Activated T-helper 2 cell treated with anti-CD3 and anti-CD28 coated beads, Interferon-gamma antibody, Interleukin-2, Interleukin-4, amounts not matched to agents 10 μg/mL and 5 μg/mL and 100 μg/mL, durations not matched to agents 14 hours and 24 hours and 36 hours (primary cell): Measurements from ENCODE around the gene HIF3A. TPM values are rescaled to one million over a fixed set of nuclear protein-coding genes. Genes with fewer than 3 reads are reported as not detected.

Experiments
- DNase-seq: peaks from one replicate; pipeline ENCODE4 v3.0.0; 2021; ENCODE audit warnings: low spot score
- H3K27ac Mint-ChIP-seq: one replicate; pipeline ENCODE4 v1.8.0; 2021; ENCODE audit warnings: mixed read lengths
- H3K27me3 Mint-ChIP-seq: one replicate; pipeline ENCODE4 v1.8.0; 2021; ENCODE audit warnings: low read depth, mixed read lengths
- H3K36me3 Mint-ChIP-seq: one replicate; pipeline ENCODE4 v1.8.0; 2021; ENCODE audit warnings: low read depth, mixed read lengths
- H3K4me1 Mint-ChIP-seq: one replicate; pipeline ENCODE4 v1.8.0; 2021; ENCODE audit warnings: low read depth, mixed read lengths
- H3K4me3 Mint-ChIP-seq: one replicate; pipeline ENCODE4 v1.8.0; 2021; ENCODE audit warnings: low read depth, mild to moderate bottlenecking, moderate library complexity, mixed read lengths
- H3K9me3 Mint-ChIP-seq: one replicate; pipeline ENCODE4 v1.8.0; 2021; ENCODE audit warnings: mixed read lengths
- intact Hi-C: fragments of 100-400 bp; cut with micrococcal nuclease; formaldehyde crosslinking; loops from one replicate; pipeline ENCODE4 v1.15.1; 2023
- total RNA-seq: library from RNA; stranded (reverse); gene quantifications from 2 replicates; pipeline ENCODE4 v1.2.3, GENCODE V29; 2022

The HIF3A gene
- total RNA-seq, 1 donor from 2014 or later, result not detected

- Mint-ChIP-seq H3K27ac (no peak overlapping the region), H3K4me3 (no peak overlapping the region), H3K4me1 (peaks cover 4% of the 10 kb centered on the region), H3K27me3 (no peaks in the 10 kb centered on the region), H3K36me3 (peaks cover 57% of the 10 kb centered on the region), H3K9me3 (no peaks in the 10 kb centered on the region)
- intact Hi-C loops, result no loop called here
- no peak for DNase-seq
Measured at GRCh38 chr19:46376241-46377153, 79.7 kb downstream of the HIF3A start.

GRCh38 chr19:46378268-46378667 is 81.4 kb downstream of the HIF3A start:
- no peak overlapping the region for H3K4me3 Mint-ChIP-seq
- no peaks in the 10 kb centered on the region for H3K9me3 Mint-ChIP-seq
- no peak overlapping the region for H3K27ac Mint-ChIP-seq
- no peaks in the 10 kb centered on the region for H3K4me1 Mint-ChIP-seq
- H3K36me3 Mint-ChIP-seq, result peaks cover 72% of the 10 kb centered on the region
- DNase-seq, result no peak
- H3K27me3 Mint-ChIP-seq, result no peaks in the 10 kb centered on the region
- intact Hi-C loops, result no loop called here

- no peaks in the 10 kb centered on the region for H3K27me3 Mint-ChIP-seq
- no peaks in the 10 kb centered on the region for H3K4me1 Mint-ChIP-seq
- H3K9me3 Mint-ChIP-seq, result no peaks in the 10 kb centered on the region
- intact Hi-C loops, result no loop called here
- no peak for DNase-seq
- H3K4me3 Mint-ChIP-seq, result no peak overlapping the region
- H3K36me3 Mint-ChIP-seq, result peaks cover 87% of the 10 kb centered on the region
- H3K27ac Mint-ChIP-seq, result no peak overlapping the region
Measured at GRCh38 chr19:46380690-46381089, 83.8 kb downstream of the HIF3A start.

- Mint-ChIP-seq H3K4me1 (no peaks in the 10 kb centered on the region), H3K9me3 (no peaks in the 10 kb centered on the region), H3K27ac (no peak overlapping the region), H3K4me3 (no peak overlapping the region), H3K27me3 (no peaks in the 10 kb centered on the region), H3K36me3 (peaks cover 85% of the 10 kb centered on the region)
- no peak for DNase-seq
- intact Hi-C loops, result no loop called here
Measured at GRCh38 chr19:46381346-46381745, 84.5 kb downstream of the HIF3A start.

- Mint-ChIP-seq H3K4me3 (no peak overlapping the region), H3K4me1 (no peaks in the 10 kb centered on the region), H3K27me3 (no peaks in the 10 kb centered on the region), H3K36me3 (peaks cover 84% of the 10 kb centered on the region), H3K9me3 (no peaks in the 10 kb centered on the region), H3K27ac (no peak overlapping the region)
- intact Hi-C loops, result no loop called here
- DNase-seq, result no peak
Measured at GRCh38 chr19:46381756-46382345, 85.0 kb downstream of the HIF3A start.

GRCh38 chr19:46383171-46383815 is 86.5 kb downstream of the HIF3A start:
- H3K27me3 Mint-ChIP-seq, result no peaks in the 10 kb centered on the region
- DNase-seq, result no peak
- intact Hi-C loops, result no loop called here
- no peaks in the 10 kb centered on the region for H3K9me3 Mint-ChIP-seq
- H3K27ac Mint-ChIP-seq, result no peak overlapping the region
- H3K4me3 Mint-ChIP-seq, result no peak overlapping the region
- peaks cover 83% of the 10 kb centered on the region for H3K36me3 Mint-ChIP-seq
- no peaks in the 10 kb centered on the region for H3K4me1 Mint-ChIP-seq

GRCh38 chr19:46383846-46384245 is 87.0 kb downstream of the HIF3A start:
- H3K9me3 Mint-ChIP-seq, result no peaks in the 10 kb centered on the region
- no peak overlapping the region for H3K27ac Mint-ChIP-seq
- intact Hi-C loops, result no loop called here
- H3K4me3 Mint-ChIP-seq, result no peak overlapping the region
- no peak for DNase-seq
- peaks cover 84% of the 10 kb centered on the region for H3K36me3 Mint-ChIP-seq
- no peaks in the 10 kb centered on the region for H3K27me3 Mint-ChIP-seq
- H3K4me1 Mint-ChIP-seq, result no peaks in the 10 kb centered on the region

GRCh38 chr19:46384396-46384795 is 87.6 kb downstream of the HIF3A start:
- Mint-ChIP-seq H3K4me1 (no peaks in the 10 kb centered on the region), H3K9me3 (peaks cover 3% of the 10 kb centered on the region), H3K27ac (no peak overlapping the region), H3K4me3 (no peak overlapping the region), H3K27me3 (no peaks in the 10 kb centered on the region), H3K36me3 (peaks cover 85% of the 10 kb centered on the region)
- intact Hi-C loops, result no loop called here
- no peak for DNase-seq

- intact Hi-C loops, result no loop called here
Measured at GRCh38 chr19:46385636-46386035, 88.8 kb downstream of the HIF3A start.

GRCh38 chr19:46386151-46386550 is 89.3 kb downstream of the HIF3A start:
- intact Hi-C loops, result no loop called here
- H3K9me3 Mint-ChIP-seq, result peaks cover 5% of the 10 kb centered on the region
- H3K27me3 Mint-ChIP-seq, result no peaks in the 10 kb centered on the region
- no peaks in the 10 kb centered on the region for H3K4me1 Mint-ChIP-seq
- DNase-seq, result no peak
- no peak overlapping the region for H3K4me3 Mint-ChIP-seq
- no peak overlapping the region for H3K27ac Mint-ChIP-seq
- H3K36me3 Mint-ChIP-seq, result peaks cover 78% of the 10 kb centered on the region

More at GRCh38 chr19:46385636-46386035, 88.8 kb downstream of the HIF3A start:
- H3K9me3 Mint-ChIP-seq, result peaks cover 5% of the 10 kb centered on the region
- no peak overlapping the region for H3K27ac Mint-ChIP-seq
- no peak overlapping the region for H3K4me3 Mint-ChIP-seq
- no peaks in the 10 kb centered on the region for H3K27me3 Mint-ChIP-seq
- peaks cover 81% of the 10 kb centered on the region for H3K36me3 Mint-ChIP-seq
- H3K4me1 Mint-ChIP-seq, result no peaks in the 10 kb centered on the region
- DNase-seq, result no peak

- H3K4me1 Mint-ChIP-seq, result no peaks in the 10 kb centered on the region
- no peak overlapping the region for H3K4me3 Mint-ChIP-seq
- no peak for DNase-seq
- H3K27me3 Mint-ChIP-seq, result no peaks in the 10 kb centered on the region
- H3K36me3 Mint-ChIP-seq, result peaks cover 76% of the 10 kb centered on the region
- intact Hi-C loops, result no loop called here
- H3K27ac Mint-ChIP-seq, result no peak overlapping the region
- H3K9me3 Mint-ChIP-seq, result peaks cover 5% of the 10 kb centered on the region
Measured at GRCh38 chr19:46386996-46387712, 90.3 kb downstream of the HIF3A start.

GRCh38 chr19:46387713-46388130 is 90.9 kb downstream of the HIF3A start:
- Mint-ChIP-seq H3K4me1 (no peaks in the 10 kb centered on the region), H3K27ac (no peak overlapping the region), H3K9me3 (peaks cover 5% of the 10 kb centered on the region), H3K4me3 (no peak overlapping the region), H3K27me3 (no peaks in the 10 kb centered on the region), H3K36me3 (peaks cover 76% of the 10 kb centered on the region)
- intact Hi-C loops, result no loop called here
- DNase-seq, result no peak
